ENCODE results near the gene SSR4.

Gene SSR4

GRCh38 chrX:153793291-153793690 lies 1.2 kb upstream of the SSR4 start:
- no peak for DNase-seq (ENCODE audit: low read depth)
- TF ChIP-seq, protein P1, sequence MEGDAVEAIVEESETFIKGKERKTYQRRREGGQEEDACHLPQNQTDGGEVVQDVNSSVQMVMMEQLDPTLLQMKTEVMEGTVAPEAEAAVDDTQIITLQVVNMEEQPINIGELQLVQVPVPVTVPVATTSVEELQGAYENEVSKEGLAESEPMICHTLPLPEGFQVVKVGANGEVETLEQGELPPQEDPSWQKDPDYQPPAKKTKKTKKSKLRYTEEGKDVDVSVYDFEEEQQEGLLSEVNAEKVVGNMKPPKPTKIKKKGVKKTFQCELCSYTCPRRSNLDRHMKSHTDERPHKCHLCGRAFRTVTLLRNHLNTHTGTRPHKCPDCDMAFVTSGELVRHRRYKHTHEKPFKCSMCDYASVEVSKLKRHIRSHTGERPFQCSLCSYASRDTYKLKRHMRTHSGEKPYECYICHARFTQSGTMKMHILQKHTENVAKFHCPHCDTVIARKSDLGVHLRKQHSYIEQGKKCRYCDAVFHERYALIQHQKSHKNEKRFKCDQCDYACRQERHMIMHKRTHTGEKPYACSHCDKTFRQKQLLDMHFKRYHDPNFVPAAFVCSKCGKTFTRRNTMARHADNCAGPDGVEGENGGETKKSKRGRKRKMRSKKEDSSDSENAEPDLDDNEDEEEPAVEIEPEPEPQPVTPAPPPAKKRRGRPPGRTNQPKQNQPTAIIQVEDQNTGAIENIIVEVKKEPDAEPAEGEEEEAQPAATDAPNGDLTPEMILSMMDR (IDR thresholded peaks at IDR 0.05; ENCODE audit: insufficient read depth, low read depth, low read length, missing control alignments): no peak
- peak overlapping the region; percentile 75 for H3K4me3 ChIP-seq (ENCODE audit: low read length)

GRCh38 chrX:153794897-153795816 lies 689 bp downstream of the SSR4 start:
- peak overlapping the region; percentile 70 for H3K4me3 ChIP-seq (ENCODE audit: low read length)
- TF ChIP-seq, protein P1 (IDR thresholded peaks at IDR 0.05; ENCODE audit: insufficient read depth, low read depth, low read length, missing control alignments): no peak
- peak; percentile 11 for DNase-seq (ENCODE audit: low read depth)

DNA sequence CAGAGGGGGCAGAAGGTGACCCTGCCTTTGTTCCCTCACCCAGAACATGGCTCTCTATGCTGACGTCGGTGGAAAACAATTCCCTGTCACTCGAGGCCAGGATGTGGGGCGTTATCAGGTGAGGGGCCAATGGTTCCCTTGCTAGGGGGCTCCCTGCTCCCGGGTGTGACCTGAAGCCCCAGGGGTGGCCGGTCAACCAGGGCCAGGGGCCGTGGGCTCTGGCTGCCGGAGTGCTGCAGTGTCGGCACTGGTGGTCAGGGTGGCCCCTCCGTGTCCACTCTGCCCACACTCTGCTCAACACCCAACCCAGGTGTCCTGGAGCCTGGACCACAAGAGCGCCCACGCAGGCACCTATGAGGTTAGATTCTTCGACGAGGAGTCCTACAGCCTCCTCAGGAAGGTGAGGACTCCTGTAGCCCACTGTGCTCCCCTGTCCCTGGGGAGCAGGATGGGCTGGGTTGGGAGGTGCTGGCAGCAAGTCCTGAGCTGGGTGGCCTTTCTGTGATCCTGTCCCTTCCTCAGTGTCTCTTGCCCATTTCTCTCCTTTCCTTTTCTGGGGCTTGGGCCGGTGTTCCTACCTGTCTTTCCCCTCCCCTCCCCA lies 3.0 kb downstream of the SSR4 start:
- H3K4me3 ChIP-seq (ENCODE audit: low read length): no peak overlapping the region
- TF ChIP-seq, protein P1 (IDR thresholded peaks at IDR 0.05; ENCODE audit: insufficient read depth, low read depth, low read length, missing control alignments): no peak
- DNase-seq (ENCODE audit: low read depth): no peak

DNA sequence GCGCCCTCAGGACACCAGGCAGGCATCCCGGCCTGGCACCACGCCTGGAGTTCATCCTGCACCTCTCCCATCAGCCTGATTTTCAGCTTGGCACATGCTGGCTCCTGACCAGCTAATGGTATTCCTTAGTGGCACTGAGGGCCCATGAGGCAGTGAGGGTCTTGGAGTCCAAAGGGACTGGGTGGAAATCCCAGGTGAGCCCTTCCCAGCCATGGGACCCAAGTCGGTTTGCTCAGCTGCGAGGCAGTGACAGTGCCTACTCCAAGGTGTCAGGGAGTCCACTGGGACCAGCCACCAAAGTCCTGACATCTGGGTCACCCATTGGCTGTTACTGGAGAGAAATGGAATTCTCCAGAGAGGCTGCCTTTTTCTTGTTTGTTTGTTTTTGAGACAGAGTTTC lies 4.9 kb downstream of the SSR4 start:
- DNase-seq (ENCODE audit: low read depth): no peak
- no peak overlapping the region for H3K4me3 ChIP-seq (ENCODE audit: low read length)
- TF ChIP-seq, protein P1 (IDR thresholded peaks at IDR 0.05; ENCODE audit: insufficient read depth, low read depth, low read length, missing control alignments): no peak

DNA sequence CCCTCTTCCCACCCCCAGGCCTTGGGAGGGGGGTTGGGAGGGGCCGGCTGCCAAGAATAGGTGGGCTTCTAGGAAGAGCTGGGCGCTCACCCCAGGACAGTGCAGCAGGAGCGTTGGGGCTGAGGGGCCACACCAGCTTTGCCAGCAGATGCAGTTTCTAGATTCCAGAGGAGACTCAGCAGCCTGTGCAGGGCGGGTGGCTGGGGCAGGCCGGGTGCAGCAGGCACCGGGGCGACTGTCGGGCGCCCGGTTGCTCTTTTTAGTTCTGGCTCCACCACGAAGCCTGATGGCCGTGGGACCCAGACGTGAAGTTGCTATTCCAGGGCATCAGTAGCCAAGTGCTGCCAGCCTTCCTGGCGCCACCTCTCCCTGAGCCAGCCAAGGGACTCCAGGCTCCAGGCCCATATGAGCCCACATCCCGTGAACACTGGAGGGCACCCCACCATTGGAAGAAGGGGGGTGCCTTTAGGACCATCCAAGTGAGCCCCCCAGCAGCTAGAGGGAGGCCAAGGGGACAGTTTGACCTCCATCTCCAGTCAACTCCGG lies 5.8 kb downstream of the SSR4 start:
- TF ChIP-seq, protein P1 (IDR thresholded peaks at IDR 0.05; ENCODE audit: insufficient read depth, low read depth, low read length, missing control alignments): no peak
- no peak overlapping the region for H3K4me3 ChIP-seq (ENCODE audit: low read length)
- DNase-seq (ENCODE audit: low read depth): no peak

DNA sequence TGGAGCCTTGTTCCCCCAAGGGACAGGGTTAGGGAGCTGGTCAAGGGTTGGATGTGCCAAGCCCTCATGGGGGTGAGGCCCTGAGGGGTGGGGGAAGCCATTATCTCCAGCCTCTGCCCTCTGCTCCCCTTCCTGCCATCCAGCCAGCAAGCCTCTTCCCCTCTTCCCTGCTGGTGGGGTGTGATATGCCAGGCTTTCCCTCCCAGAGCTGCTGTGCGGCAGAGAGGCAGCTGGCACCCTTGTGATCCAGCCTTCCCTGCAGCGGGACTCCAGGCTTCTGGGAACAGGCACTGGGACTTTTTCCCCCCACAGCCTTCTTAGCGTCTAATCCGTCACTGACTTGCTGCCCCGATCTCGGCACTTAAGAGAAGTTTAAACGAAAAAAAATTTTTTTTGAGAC lies 6.3 kb downstream of the SSR4 start:
- TF ChIP-seq, protein P1 (IDR thresholded peaks at IDR 0.05; ENCODE audit: insufficient read depth, low read depth, low read length, missing control alignments): no peak
- no peak for DNase-seq (ENCODE audit: low read depth)
- H3K4me3 ChIP-seq (ENCODE audit: low read length): no peak overlapping the region
